Femur (tissue), 1 donor: Measurements from ENCODE around the gene SOX10.

Source experiments
- DNase-seq: peaks from one replicate; pipeline ENCODE4 v3.0.0-alpha.2; 2017

The SOX10 gene

DNA sequence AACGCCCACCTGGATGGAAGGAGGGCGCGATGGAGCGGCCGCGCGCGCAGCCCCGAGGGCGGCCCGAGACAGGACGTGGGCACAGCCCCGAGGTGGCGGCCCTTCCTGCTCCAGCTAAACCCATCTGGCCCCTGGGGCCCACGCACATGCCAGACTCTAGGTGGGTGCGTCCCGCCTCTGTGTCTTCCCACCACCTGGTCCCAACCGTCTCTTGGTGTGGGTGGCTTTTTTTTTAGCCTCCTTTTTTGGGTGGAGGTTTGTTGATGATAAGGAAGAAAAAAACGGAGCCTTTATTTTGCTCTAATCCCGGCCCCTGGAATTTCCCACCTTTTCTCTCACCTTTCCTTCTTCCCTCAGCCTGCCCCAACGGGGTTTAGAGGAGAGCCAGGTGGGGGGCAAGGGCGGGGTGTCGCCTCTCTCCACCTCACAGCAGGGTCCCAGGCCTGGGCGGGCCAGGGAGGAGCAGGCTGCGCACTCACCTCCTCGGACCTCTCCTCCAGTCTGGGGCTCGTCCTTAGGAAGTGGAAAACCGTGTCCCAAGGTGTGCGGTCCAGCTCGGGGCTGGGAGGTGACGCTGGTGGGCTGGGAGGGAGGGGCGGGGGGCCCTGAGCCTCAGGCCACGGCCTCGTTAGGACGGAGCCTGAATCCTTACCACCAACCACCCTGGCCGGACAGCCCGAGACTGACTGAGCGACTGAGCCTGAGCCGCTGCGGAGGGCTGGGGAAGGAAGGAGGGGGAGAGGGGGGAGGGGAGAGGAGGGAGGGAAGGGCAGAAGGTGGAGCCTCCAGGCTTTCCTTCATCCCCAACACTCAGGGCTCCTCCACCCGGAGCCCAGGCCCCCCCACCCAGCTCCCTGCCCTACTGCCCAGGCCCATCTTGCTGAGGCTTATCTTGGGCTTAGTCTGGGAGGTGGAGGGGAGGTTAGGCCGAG is at the start of gene SOX10:
SOX10 (minus strand) TSS at position 696 of the 932 bp plus-strand sequence. CDS start 771 bp downstream, outside the sequence.
- no peak for DNase-seq

DNA sequence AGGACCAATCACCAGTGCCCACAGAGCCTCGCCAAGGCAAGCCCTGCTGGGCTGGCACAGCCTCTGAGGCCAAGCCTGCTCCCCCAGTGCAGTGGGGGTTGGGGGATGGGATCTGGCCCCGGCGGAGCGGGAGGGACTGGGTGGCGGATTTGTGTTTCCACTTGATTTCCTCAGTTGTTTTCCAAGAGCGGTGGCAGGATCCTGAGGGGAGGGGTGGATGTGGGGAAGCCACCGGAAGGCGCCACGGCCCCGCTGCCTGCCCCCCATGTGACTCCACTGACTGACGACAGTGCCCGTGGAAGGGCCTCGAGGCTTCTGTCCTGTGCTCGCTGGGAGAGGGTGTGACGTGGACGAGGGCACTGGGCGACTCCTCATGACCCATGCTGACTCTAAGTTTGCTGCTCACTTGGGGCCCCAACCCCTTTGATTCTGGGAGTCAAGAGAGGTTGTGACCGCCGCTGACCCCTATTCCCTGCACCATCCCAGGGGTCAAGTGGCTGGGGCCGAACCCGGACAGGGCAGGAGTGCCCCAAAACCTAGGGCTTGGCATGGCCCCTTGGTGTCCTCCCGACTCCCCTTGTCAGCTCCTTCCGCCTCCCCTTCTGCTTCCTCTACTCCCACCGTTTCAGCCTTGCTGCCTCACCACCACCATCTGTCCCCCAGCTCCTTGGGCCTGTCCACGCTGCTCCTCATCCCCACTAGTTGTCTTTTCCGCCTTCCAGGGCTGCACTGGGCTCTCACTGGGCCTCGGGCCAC is 49.3 kb upstream of the SOX10 start:
- no peak for DNase-seq

DNA sequence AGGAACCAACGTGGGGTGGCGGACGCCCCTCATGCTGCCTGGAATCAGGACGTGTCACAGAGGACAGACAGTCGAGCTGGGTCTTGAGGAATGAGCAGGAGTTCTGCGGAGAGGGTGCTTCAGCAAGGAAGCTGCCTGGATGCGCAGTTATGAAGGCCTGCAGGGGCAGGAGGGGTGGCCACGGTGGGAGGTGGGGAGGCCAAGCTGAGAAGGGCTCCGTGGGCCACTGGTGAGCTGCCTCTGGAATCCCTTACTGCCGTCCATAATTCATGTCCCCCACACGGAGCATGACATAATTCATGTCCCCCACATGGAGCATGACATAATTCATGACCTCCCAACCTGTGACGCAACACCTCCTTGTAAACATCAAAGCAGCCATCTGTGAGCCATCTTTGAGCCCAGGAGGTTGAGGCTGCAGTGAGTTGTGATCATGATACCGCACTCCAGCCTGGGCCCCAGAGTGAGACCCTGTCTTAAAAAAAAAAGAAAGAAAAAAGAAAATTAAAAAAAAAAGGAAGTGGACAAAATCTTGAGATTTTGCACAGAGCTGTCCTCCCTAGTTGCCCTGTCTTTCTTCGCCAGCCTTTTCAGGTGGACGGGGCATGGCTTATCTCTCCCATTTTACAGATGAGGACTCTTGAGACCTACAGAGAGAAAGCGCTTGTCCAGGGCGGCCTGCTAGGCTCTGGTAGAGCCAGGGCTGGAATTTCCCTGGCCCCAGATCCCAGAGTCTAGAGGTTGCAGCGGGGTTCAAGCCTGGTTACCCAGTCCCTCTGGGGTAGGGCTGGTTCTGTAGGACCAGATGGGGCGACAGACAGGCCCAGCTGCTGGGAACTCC is 48.5 kb upstream of the SOX10 start:
- no peak for DNase-seq

DNA sequence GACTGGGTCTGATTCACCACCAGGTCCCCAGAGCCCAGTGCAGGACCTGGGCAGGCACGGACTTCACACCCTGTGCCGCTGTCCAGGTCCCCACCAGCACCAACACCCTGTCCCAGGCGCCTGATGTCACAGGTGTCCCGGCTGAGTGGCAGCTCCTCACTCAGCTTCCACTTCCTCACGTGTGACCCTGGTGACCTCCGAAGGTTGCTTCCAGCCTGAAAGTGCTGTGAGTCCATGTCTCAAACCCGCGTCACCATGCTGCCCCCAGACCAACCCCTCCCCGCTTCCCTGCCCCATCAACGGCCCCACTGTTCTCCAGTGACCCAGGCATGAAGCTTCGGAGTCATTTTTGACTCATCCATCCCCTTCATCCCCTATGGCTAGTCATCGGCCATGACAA is 47.1 kb upstream of the SOX10 start:
- DNase-seq = no peak

DNA sequence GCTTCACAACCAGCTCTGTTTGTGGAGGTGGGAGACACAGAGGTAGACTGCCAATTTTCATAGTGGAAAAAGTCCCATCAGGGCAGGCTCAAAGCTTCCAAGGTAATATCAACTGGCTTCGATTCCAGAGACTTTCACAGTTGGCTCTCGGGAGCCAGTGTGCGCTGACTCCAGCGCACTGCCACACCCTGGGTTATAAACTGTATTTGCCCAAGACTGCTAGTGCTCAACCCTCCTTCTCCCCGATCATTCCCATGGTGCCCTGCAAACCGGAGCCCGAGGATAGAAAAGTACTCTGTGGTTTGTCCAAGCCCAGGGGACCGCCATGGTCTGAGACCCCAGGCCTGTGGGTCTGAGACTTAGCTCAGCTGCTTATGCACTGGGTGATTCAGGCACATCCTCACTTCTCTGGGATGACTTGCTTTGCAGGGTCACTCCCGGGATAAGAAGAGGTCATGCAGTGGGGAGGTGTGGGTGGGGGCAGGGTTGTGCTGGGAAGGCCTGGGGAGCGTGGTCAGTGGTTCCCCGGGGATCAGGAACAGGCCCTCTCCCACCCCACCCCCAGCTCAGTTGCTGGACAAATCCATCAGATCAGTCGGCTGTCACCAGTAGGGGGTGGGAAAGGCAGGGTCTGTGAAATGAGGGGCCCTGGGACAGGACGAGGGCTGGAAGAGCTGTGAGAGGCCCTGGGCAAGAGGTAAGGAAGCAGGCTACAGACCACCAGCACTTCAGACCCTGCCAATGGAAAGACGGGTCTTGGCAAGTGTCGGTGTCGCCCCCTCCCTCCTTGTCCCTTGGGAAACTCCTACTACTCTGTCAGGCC is 46.2 kb upstream of the SOX10 start:
- no peak for DNase-seq

DNA sequence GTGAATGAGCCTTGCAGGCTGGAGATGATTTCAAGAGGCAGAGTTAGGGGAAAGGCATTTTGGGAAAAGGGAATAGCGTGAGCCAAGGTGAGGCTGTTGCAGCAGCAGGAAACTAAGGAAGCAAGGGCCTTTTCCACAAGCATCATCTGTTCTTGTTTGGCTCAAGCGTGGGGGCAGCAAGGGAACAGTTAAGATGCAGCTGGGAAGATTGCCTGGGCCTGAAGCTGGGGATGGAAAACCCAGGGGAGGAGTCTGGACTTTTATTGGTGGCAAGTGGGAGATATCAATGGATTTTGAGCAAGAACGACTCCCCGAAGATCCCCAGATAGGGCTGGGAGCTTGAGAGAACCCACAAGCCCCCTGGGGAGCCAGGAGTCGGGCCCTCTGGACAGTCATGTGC is 45.5 kb upstream of the SOX10 start:
- no peak for DNase-seq

DNA sequence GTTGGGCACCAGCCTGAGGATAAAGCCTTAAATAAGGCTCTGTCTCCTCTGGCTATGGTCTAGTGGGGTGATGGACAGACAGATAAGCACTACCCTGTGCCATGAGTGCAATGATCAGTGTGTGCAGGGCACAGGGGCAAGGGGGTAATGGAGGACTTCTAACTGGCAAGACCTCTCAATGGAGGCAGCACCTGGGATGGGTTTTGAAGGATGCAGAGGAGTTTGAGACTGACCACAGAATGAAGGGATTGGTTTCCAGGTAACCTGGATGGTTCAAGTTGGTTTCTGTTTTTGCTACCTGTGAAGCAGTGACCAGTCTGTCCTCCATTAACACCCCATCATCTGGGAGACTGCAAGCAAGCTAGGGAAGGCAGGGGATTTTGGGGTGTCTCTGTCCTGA is 45.0 kb upstream of the SOX10 start:
- no peak for DNase-seq

DNA sequence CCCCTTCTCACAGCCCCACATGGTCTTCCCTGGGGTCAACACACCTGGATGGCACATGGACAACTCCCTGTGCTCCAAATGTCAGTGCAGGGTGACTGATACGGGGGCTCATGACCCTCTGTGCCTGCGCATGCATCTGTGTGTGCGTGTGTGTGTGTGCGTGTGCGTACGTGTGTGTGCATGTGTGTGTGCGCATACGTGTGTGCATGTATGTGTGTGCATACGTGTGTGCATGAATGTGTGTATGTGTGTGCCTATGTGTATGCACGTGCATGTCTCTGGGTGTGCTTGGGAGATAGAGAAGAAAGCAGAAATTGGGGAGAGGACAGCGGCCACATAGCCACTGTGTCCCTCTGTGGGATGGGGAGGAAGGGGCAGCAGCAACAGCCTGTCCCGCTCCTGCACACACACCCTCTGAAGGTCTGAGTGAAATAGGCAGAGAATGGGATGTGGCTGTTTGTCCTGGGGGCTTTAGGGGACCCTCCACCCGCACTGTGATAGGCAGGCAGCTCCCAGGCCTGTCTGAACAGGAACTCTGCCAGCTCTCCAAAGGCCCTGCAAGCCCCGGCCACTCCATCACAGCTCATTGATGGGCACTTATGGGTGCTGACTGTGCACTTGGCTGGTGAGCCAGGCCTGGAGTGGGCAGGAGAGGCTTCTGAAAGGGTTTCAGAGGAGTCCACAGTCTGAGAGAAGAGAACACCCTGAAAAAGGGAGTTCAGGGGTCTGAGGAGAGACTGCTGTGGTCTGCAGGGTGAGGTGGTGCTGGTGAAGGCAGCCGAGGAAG is 44.2 kb upstream of the SOX10 start:
- DNase-seq = no peak

DNA sequence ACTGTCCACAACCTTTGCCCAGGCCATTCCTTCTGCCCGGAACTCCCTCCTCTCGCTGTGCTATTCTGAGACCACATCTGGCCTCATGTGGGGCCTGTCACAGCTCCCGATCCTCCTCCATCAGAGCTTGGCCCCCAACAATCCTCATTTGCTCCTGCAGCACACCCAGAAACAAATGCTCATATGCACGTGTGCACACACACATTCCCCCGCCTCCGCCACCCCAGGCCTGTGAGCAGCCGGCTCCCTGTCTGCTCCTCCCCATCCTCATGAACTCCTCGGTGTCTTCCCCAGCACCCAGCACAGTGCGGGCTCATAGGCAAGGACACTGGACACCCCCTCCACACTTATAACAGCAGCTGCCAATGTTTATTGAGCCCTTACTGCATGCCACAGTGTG is 43.1 kb upstream of the SOX10 start:
- no peak for DNase-seq

DNA sequence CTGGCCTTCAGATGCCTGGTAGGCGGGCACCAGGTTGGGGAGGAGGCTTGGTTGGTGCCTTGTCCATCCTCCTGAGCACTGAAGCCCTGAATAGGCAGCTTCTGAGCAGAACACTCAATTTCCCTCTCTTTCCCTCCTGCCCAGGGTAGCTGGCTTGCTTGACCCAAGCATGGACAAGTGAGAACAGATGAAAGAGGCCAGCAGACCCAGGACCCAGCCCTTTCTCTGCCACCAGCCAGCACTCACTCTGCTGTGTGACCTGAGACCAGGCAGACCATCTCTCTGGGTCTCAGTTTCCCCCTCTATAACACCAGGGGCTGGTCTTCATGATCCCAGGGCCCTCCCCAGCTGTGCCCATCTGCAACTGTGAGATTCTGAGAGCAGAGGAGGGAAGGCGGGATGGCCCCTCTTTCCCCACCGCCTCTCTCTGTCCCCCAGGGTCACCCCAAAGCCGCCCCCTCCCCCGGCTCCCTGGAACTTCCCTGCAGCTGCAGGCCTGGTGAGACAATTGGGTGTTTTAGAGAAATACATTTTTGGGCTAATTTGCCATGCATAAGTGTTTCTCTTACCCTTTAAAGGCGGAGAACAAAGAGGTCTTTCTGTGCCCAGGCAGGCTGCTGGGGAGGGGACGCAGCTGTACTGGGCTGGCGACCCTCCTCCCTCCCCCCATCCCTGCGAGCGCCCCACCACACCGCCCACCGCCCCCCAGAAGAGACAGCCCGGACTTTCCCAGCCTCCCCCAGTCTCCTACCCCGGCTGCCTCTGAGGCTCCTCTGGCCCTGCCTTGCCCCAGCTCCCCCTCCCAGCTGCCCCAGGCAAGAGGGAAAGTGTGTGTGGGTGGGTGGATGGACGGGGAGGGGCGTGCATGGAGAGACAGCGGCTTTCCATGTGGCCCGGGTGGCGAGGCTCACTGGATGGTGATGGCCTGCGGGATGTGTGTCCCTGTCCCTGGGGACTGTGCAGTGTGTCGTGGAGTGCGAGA is 42.1 kb upstream of the SOX10 start:
- DNase-seq = no peak

DNA sequence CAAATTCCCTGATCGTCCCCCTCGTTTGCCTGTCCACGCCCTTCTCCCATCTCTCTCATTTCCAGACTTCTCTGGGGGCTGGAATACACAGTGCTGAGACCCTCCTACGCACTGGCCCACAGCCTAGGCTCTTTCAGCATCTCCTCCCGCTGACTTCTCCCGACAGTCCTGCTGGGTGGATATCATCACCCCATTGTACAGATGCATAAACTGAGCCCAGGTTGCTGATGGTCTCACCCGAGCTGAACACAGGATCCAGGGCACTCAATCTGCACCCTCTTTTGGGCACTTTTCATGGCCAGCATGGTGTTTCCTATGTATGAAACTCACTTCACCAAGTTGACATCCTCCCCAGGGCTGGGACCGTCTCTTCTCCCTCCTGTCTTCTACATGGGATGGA is 41.2 kb upstream of the SOX10 start:
- DNase-seq = no peak

DNA sequence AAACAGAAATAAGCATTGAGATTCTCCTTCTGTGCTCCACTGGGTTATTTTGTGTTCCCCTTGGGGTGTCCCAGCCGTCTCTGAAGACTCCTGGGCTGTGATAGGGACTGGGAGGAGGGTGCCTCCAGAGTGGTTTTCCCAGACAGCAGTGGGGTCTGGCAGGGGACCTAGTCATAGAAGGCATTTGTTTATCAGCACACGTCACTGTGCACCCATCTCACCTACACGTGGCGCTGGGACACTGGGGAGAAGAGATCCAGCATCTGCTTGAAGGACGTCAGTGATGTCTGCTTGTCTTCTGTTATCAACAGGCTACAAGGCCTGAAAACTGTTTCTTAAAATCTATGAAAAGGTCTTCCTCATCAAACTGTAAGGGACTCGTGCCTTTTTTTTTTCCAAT is 38.7 kb upstream of the SOX10 start:
- DNase-seq = no peak

DNA sequence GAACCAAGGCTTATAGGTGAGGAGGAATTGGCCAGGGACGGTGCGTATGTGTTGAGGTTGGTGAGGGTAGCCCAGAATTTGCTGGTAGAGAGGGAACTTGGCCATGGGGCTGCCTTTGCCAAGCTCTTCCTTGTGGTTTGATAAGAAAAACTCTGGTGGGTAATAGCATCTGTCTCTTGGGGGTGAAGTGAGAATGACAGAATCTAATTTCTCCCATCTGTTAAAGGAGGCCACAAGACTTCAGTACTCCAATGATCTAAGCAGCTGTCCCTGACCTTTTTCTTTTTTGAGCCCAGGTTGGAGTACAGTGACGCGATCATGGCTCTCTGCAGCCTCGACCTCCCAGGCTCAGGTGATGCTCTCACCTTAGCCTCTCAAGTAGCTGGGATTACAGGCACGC is 36.9 kb upstream of the SOX10 start:
- no peak for DNase-seq

DNA sequence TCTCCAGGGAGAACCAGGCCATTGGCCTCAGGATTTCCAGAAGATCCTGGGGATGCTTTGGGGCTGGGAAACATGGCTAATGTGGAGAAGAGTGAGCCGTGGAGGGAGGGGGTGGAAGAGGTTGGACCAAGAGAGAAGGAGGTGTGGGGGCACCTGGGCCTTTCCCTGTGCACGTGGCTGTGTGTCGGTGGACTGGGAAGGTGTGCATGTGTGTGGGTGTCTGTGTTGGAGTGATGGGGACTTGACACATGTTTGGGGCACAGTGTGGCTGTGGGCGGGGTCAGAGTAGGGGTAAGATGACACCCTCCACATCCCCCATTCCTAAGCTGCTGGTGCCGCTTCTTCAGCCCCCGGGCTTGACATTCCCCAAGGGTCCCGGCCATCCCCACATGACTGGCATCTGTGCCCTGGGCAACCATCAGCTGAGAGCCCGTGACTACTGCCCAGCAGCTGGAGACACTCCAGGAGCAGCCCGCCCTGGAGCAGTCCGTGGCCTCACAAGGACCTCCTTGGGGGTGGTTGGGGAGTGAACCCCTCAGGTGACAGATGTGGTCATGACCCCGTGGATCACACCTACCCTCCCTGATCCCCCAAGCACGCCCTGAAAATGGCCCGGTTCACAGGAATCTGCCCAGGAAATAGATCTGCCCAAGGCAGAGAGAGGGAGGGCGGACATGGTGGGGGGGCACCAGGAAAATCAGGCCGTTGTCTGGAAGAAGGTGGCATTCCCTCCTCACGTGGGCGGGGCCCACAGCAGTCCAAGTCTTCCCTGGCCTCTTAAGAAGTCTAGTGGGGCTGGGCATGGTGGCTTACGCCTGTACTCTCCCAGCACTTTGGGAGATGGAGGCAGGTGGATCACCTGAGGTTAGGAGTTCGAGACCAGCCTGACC is 34.8 kb upstream of the SOX10 start:
- no peak for DNase-seq

DNA sequence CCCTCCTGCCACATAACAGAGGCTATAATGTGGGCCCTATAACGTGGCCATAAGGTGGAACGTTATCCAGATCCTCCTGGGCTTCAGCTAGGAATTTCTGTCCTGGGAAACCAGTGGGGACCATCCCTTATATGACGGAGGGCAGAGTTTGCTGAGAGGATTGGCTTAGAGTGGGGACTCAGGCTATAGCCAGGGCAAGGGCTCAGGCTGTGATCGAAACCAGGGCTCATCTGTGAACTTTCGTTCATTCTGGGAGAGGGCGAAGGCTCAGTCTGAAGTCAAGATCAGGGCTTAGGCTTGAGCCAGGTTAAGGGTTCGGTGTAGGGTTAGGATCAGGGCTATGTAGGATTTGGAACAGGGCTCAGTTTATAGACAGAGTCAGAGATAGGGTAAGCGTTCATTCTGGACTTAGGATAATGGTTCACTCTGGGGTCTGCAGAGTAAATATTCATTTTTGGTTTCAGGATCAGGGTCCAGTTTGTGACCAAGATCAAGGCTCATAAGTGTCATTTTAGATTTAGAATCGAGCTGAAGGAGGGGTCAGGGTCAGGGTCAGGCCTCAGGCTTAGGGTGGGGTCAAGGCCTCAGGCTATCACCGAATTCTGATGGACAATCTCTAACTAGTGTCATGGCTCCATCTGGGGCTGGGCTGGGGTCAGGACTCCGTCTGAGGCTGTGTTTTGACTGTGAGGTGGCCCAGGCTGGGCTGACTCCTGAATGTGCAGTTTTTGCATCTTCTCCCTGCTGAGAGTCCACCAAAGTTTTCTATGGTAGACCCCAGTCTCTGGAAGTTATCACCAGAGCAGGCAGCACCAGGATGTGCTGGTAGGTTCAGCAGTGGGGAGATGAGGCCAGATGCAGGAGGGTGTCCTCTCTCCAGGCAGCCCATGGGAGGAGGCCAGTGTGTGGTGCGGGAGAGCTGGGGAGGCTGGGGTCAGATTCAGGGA is 33.9 kb upstream of the SOX10 start:
- DNase-seq = no peak

DNA sequence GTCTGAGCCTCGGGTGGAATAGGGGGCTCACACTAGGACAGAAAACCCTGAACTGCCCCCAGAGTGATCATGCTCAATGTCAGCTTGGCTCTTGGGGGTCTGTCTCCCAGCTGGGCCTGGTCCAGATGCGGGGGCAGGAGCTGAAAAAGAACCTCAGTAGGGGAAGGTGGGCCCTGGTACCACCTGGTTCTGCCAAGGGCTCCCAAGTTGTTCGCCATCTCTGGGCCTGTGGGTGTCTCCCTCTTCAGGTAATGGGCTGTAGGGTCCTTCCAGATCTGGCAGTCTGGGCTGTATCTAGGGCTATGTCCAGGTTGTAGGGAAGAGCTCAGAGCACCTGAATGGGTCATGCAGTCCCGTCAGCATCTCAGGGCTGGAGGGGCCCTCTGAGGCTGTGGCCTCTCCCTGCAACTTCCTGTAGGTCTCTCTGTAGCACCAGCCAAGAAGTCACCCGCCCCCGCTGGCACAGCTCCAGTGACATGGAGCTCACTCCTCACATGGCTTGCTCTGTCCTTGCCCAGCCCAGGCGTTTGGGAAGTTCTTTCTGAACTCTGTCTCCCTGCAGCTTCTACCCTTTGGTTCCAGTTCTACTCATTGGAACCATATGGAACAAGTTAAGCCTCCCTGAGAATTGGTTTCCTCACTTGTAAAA is 33.0 kb upstream of the SOX10 start:
- peak; percentile 85 for DNase-seq
